ENCODE results near the gene TMEM95. TPM values are rescaled to one million over a fixed set of nuclear protein-coding genes. Genes with fewer than 3 reads are reported as not detected.

TMEM95 gene
- total RNA-seq, 4 donors from 2014 or later: not detected

GRCh38 chr17:7317161-7317803, 37.7 kb upstream of the TMEM95 start:
- peaks cover 27 to 33% of the 10 kb centered on the region in 2 donors for H3K4me1 ChIP-seq

DNA sequence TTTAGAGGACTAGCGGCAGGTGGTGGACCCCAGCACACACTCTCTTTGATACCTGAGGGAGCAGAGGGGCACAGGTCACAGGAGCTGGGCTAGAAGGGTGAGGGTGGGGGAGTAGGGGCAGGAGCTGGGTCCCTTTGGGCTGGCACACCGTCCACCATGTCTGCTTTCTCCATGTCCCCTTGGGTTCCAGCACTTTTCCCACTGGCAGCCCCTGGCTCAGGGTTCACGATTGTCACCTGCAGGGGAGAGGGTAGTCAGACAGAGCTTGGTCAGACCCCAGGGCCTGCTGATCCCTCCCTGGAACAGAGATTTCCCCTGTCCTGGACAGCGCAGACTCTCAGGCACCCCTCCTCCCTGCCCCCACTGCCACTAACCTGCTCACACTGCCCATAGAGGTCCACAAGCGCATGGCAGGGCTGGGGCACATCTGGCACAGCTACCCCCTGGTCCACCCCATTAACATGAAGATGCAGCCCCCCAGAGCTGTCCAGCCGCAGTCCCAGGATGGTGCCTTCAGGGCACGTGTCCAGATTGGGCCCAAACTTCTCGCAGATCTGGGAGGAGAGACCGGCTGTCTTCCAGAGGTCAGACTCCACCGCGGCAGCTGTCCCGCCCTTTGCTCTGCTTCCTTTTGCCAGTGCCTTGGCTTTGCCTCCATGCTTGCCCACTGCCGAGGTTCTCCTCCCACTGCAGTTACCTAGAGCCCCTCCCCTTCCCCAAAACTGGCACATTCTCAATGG, 36.7 kb upstream of the TMEM95 start:
- Histone ChIP-seq H3K36me3 (peaks cover 0 to 69% of the 10 kb centered on the region in 2 donors), H3K9me3 (no peaks in the 10 kb centered on the region), H3K4me1 (peaks cover 20 to 23% of the 10 kb centered on the region in 2 donors), H3K27ac (no peak overlapping the region), H3K4me3 (no peak overlapping the region), H3K27me3 (no peaks in the 10 kb centered on the region)
- no peak for TF ChIP-seq POLR2A (IDR thresholded peaks at IDR 0.05)
- TF ChIP-seq CTCF (IDR thresholded peaks at IDR 0.05 in 4 of 5, conservative IDR thresholded peaks at IDR 0.05 in 1 of 5): no peak
- intact Hi-C loops (cut with DNase I; ENCODE audit: low total_unique reads): no loop called here
- DNase-seq: no peak
- in situ Hi-C loops (cut with MboI; ENCODE audit: low sequenced_read_pairs in 4 of 4): no loop called here
- no peak for ATAC-seq

More at GRCh38 chr17:7317161-7317803, 37.7 kb upstream of the TMEM95 start:
- TF ChIP-seq POLR2A (IDR thresholded peaks at IDR 0.05) (no peak), CTCF (IDR thresholded peaks at IDR 0.05 in 4 of 5, conservative IDR thresholded peaks at IDR 0.05 in 1 of 5) (no peak)
- no peak overlapping the region for H3K27ac ChIP-seq
- DNase-seq (no peak), ATAC-seq (no peak)
- H3K9me3 ChIP-seq: no peaks in the 10 kb centered on the region
- no peak overlapping the region for H3K4me3 ChIP-seq
- H3K36me3 ChIP-seq: peaks cover 0 to 69% of the 10 kb centered on the region in 2 donors
- in situ Hi-C loops (cut with MboI; ENCODE audit: low sequenced_read_pairs in 4 of 4): no loop called here
- no peaks in the 10 kb centered on the region for H3K27me3 ChIP-seq
- intact Hi-C loops (cut with DNase I; ENCODE audit: low total_unique reads): no loop called here

GRCh38 chr17:7321466-7321865, 33.5 kb upstream of the TMEM95 start:
- Histone ChIP-seq H3K9me3 (no peaks in the 10 kb centered on the region), H3K4me1 (no peaks in the 10 kb centered on the region), H3K27ac (no peak overlapping the region), H3K27me3 (no peaks in the 10 kb centered on the region), H3K36me3 (peaks cover 0 to 87% of the 10 kb centered on the region in 2 donors), H3K4me3 (no peak overlapping the region)
- TF ChIP-seq POLR2A (IDR thresholded peaks at IDR 0.05) (no peak), CTCF (IDR thresholded peaks at IDR 0.05 in 4 of 5, conservative IDR thresholded peaks at IDR 0.05 in 1 of 5) (no peak)
- ATAC-seq: no peak
- intact Hi-C loops (cut with DNase I; ENCODE audit: low total_unique reads): no loop called here
- DNase-seq: no peak
- in situ Hi-C loops (cut with MboI; ENCODE audit: low sequenced_read_pairs in 4 of 4): no loop called here

- Histone ChIP-seq H3K27ac (no peak overlapping the region), H3K36me3 (peaks cover 0 to 79% of the 10 kb centered on the region in 2 donors), H3K4me3 (no peak overlapping the region), H3K27me3 (no peaks in the 10 kb centered on the region), H3K4me1 (peaks cover 2% of the 10 kb centered on the region in 2 donors), H3K9me3 (no peaks in the 10 kb centered on the region)
- TF ChIP-seq POLR2A (IDR thresholded peaks at IDR 0.05) (no peak), CTCF (IDR thresholded peaks at IDR 0.05 in 4 of 5, conservative IDR thresholded peaks at IDR 0.05 in 1 of 5) (no peak)
- DNase-seq (no peak), ATAC-seq (no peak)
- intact Hi-C loops (cut with DNase I; ENCODE audit: low total_unique reads): no loop called here
- in situ Hi-C loops (cut with MboI; ENCODE audit: low sequenced_read_pairs in 4 of 4): no loop called here
Observed at GRCh38 chr17:7322520-7323194, 32.3 kb upstream of the TMEM95 start.

Measured in gastrocnemius medialis (tissue), 4 donors.